ENCODE results near the gene DCTN5. TPM values are rescaled to one million over a fixed set of nuclear protein-coding genes. Genes with fewer than 3 reads are reported as not detected.

DCTN5 gene
- total RNA-seq, 1 donor from 2014 or later: 42.7 TPM

DNA sequence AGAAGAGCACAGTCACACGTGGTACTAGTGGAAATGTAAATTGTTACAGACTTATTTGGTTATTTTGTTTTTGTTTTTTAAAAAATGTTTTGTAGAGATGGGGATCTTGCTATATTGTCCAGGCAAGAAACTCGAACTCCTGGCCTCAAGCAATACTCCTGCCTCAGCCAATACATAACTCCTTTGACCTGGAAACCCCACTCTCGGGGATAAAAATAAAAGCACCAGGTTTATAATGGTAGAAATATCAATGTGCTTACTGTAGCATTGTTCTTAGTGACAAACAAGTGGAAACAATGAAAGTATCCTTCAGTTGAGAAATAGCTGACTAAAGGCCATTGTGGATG, 83.5 kb downstream of the DCTN5 start:
- no peak overlapping the region for H3K27ac ChIP-seq
- DNase-seq (no peak), ATAC-seq (no peak)
- TF ChIP-seq, protein P1, sequence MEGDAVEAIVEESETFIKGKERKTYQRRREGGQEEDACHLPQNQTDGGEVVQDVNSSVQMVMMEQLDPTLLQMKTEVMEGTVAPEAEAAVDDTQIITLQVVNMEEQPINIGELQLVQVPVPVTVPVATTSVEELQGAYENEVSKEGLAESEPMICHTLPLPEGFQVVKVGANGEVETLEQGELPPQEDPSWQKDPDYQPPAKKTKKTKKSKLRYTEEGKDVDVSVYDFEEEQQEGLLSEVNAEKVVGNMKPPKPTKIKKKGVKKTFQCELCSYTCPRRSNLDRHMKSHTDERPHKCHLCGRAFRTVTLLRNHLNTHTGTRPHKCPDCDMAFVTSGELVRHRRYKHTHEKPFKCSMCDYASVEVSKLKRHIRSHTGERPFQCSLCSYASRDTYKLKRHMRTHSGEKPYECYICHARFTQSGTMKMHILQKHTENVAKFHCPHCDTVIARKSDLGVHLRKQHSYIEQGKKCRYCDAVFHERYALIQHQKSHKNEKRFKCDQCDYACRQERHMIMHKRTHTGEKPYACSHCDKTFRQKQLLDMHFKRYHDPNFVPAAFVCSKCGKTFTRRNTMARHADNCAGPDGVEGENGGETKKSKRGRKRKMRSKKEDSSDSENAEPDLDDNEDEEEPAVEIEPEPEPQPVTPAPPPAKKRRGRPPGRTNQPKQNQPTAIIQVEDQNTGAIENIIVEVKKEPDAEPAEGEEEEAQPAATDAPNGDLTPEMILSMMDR (IDR thresholded peaks at IDR 0.05): no peak
- H3K4me1 ChIP-seq: no peaks in the 10 kb centered on the region
- H3K4me3 ChIP-seq: no peak overlapping the region
- peaks cover 2% of the 10 kb centered on the region for H3K27me3 ChIP-seq (ENCODE audit: low read depth)
- intact Hi-C loops (cut with DNase I): loop anchor here (10.0 kb wide), 1 partner anchor 70 kb away; no protein-coding TSS in a partner anchor
- H3K36me3 ChIP-seq: no peaks in the 10 kb centered on the region
- peaks cover 14% of the 10 kb centered on the region for H3K9me3 ChIP-seq

DNA sequence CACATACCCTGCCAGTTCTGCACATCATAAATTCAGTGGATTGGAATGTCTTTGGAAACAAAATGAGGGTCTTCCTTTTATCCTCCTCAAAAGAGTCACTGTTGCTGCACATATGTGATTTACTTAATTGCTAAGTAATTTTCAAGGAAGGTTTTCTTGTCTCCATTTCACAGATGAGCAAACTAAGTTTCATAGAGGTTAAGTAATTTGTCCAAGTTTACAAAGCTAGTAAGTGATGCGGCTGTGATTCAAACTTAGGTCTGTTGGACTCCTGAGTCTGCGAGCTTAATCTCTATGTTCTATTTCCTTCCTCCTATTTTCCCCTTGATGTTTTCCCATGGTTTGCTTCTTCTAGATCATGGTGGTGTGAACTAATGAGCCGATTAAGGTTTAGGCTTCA, 85.4 kb downstream of the DCTN5 start:
- Histone ChIP-seq H3K36me3 (no peaks in the 10 kb centered on the region), H3K4me1 (no peaks in the 10 kb centered on the region), H3K9me3 (peaks cover 14% of the 10 kb centered on the region), H3K27me3 (ENCODE audit: low read depth) (peaks cover 3% of the 10 kb centered on the region), H3K4me3 (no peak overlapping the region), H3K27ac (no peak overlapping the region)
- intact Hi-C loops (cut with DNase I): loop anchor here (10.0 kb wide), 1 partner anchor 68 kb away; no protein-coding TSS in a partner anchor
- ATAC-seq (no peak), DNase-seq (no peak)
- TF ChIP-seq, protein P1 (IDR thresholded peaks at IDR 0.05): no peak

Other genes with a start within 250 kb of the DCTN5 start
- gene COG7, start 188.3 kb upstream of the DCTN5 start, total RNA-seq: 21.3 TPM
- gene GGA2, start 131.0 kb upstream of the DCTN5 start, total RNA-seq: 204 TPM
- 19.5 TPM for gene EARS2, start 84.1 kb upstream of the DCTN5 start, total RNA-seq
- gene UBFD1, start 83.7 kb upstream of the DCTN5 start, total RNA-seq: 39.1 TPM
- gene NDUFAB1, start 45.1 kb upstream of the DCTN5 start, total RNA-seq: 56.5 TPM
- 12.7 TPM for gene PALB2, start 156 bp upstream of the DCTN5 start, total RNA-seq
- 2.3 TPM for gene PLK1, start 37.4 kb downstream of the DCTN5 start, total RNA-seq
- gene ERN2, start 71.8 kb downstream of the DCTN5 start, total RNA-seq: 4.9 TPM
- gene CHP2, start 113.6 kb downstream of the DCTN5 start, total RNA-seq: 0.80 TPM
- 24.1 TPM for gene PRKCB, start 194.5 kb downstream of the DCTN5 start, total RNA-seq

All from lower lobe of right lung (tissue), 2 donors.